Transverse colon (tissue), 4 donors: ENCODE data around the gene LMX1B.

Experiments used
- CTCF ChIP-seq, 5 experiments: fragments of 200-600 bp in 3 of 5; fragments of 450-650 bp in 2 of 5; sonication (generic) in 3 of 5; IDR thresholded peaks; 1 replicate in 2 of 5; 2 replicates in 3 of 5; pipeline ENCODE4 v1.5.1; 2016 to 2017; ENCODE audit warnings: antibody characterized with exemption in 5 of 5, inconsistent platforms in 3 of 5, mild to moderate bottlenecking in 2 of 5, moderate library complexity in 1 of 5
- EP300 ChIP-seq: sonication (generic); formaldehyde crosslinking; IDR thresholded peaks from one replicate; pipeline ENCODE4 v1.6.1; 2017; ENCODE audit warnings: antibody characterized with exemption, low read depth
- POLR2AphosphoS5 ChIP-seq, 3 donors: sonication (generic); formaldehyde crosslinking; IDR thresholded peaks; one replicate each; pipeline ENCODE4 v1.6.1; 2016; ENCODE audit warnings: antibody characterized with exemption in 3 of 3

DNA sequence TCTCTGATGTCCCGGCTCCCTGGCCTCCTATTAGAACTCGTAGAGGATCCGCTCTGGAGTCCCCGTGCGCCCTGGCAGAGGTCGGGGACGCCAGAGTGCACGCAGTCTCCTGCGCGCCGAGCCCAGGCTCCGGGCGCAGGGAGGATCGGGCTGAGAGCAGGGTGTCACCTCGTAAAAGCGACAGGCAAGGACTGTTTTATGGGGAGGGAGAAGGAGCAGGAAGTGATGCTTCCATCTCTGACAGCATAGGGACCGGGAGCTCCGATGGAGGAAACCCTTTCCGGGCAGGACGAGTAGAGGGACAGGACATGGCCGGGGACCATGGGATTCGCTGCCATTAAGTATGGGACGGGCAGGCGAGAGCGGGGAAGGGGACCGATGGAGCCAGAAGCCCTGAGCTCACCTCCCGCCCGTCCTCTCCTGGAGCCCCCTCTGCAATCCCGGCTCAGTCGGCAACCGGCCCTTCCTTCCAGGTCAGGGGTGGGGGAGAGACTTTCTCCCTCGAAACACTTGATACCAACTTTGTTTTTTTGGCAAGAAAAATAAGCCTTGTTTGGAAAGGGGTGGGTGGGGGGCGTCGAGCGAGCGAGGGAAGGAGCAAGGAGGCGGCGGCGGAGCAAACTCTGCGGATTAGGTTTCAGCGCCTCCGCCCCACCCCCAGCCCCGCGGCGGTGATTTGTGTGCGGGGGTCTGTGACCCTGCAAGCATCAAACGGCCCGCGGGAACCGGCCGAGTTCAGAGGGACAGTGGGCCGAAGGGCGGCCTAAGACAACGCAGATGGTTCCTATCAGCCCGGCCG is 12.6 kb downstream of the LMX1B start:
- TF ChIP-seq CTCF (IDR thresholded peaks at IDR 0.05), result no peak
- TF ChIP-seq EP300, result no peak
- no peak for TF ChIP-seq POLR2AphosphoS5 (IDR thresholded peaks at IDR 0.05)
